OCI-LY1 (cell line): ENCODE results near the gene DDX10.

ENCODE experiments used
- EZH2 ChIP-seq: fragments of 200-600 bp; sonication (generic), shearing (Covaris generic); IDR thresholded peaks from 2 replicates; pipeline ENCODE4 v1.8.0; 2017; ENCODE audit warnings: borderline replicate concordance, mixed run types, mild to moderate bottlenecking, antibody characterized with exemption, low read length, moderate library complexity, mixed read lengths
- TF ChIP-seq, protein P1 (sequence below): fragments of 200-600 bp; sonication (generic), shearing (Covaris generic); IDR thresholded peaks from 2 replicates; pipeline ENCODE4 v1.5.1; 2017; ENCODE audit warnings: mild to moderate bottlenecking, antibody characterized with exemption, low read length, moderate library complexity, mixed read lengths

DNA sequence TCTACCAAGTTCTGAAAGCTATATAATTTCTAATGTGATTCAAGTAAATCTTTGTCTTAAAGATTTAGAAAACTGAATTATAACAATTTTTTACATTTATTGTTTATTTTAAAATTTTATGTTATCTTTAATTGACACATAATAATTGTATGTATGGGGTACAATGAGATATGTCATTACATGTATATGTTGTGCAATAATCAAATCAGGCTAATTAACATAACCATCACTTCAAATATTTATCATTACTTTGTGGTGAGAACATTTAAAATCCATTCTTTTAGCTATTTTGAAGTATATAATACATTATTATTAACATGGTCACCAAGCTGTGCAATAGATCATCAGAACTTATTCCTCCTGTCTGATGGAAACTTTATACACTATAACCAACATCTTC, 181.1 kb downstream of the DDX10 start:
- TF ChIP-seq, protein P1, sequence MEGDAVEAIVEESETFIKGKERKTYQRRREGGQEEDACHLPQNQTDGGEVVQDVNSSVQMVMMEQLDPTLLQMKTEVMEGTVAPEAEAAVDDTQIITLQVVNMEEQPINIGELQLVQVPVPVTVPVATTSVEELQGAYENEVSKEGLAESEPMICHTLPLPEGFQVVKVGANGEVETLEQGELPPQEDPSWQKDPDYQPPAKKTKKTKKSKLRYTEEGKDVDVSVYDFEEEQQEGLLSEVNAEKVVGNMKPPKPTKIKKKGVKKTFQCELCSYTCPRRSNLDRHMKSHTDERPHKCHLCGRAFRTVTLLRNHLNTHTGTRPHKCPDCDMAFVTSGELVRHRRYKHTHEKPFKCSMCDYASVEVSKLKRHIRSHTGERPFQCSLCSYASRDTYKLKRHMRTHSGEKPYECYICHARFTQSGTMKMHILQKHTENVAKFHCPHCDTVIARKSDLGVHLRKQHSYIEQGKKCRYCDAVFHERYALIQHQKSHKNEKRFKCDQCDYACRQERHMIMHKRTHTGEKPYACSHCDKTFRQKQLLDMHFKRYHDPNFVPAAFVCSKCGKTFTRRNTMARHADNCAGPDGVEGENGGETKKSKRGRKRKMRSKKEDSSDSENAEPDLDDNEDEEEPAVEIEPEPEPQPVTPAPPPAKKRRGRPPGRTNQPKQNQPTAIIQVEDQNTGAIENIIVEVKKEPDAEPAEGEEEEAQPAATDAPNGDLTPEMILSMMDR: no peak
- no peak for TF ChIP-seq EZH2
